Sigmoid colon (tissue), 7 donors: ENCODE measurements around the gene ACSL1. TPM values are rescaled to one million over a fixed set of nuclear protein-coding genes. Genes with fewer than 3 reads are reported as not detected.
"Not testable (repeated sequence)": the region's sequence is repeated elsewhere in the genome, so short reads cannot be mapped to it uniquely, and the experiment has no call there.

Experiments
- DNase-seq: peaks from one replicate; pipeline ENCODE4 v3.0.0-alpha.2; 2019
- H3K27ac ChIP-seq, 4 donors: fragments of 200-600 bp; sonication (generic); one replicate each; pipeline ENCODE4 v1.5.1; 2016 to 2019; ENCODE audit warnings: mild to moderate bottlenecking in 1 of 4
- H3K27me3 ChIP-seq, 3 donors: fragments of 200-600 bp; sonication (generic); one replicate each; pipeline ENCODE4 v1.5.1; 2019; ENCODE audit warnings: mild to moderate bottlenecking in 1 of 3
- H3K36me3 ChIP-seq, 4 donors: fragments of 200-600 bp; sonication (generic); one replicate each; pipeline ENCODE4 v1.5.1; 2016 to 2019
- H3K4me1 ChIP-seq, 4 donors: fragments of 200-600 bp; sonication (generic); one replicate each; pipeline ENCODE4 v1.5.1; 2017 to 2019
- H3K4me3 ChIP-seq, 4 donors: fragments of 200-600 bp; sonication (generic); one replicate each; pipeline ENCODE4 v1.5.1; 2017 to 2019; ENCODE audit warnings: mild to moderate bottlenecking in 2 of 4, moderate library complexity in 1 of 4
- H3K9me3 ChIP-seq, 4 donors: fragments of 200-600 bp in 3 of 4; sonication (generic) in 3 of 4; one replicate each; pipeline versions ENCODE4 v1.5.1 to v1.6.1; 2013 to 2019
- CTCF ChIP-seq, 4 experiments: fragments of 450-650 bp in 3 of 4; fragments of 200-600 bp in 1 of 4; IDR thresholded peaks; one replicate each; pipeline ENCODE4 v1.5.1; 2016 to 2019; ENCODE audit warnings: antibody characterized with exemption in 4 of 4, mild to moderate bottlenecking in 3 of 4, moderate library complexity in 2 of 4
- EP300 ChIP-seq, 4 donors: sonication (generic); formaldehyde crosslinking; IDR thresholded peaks; one replicate each; pipeline ENCODE4 v1.6.1; 2017; ENCODE audit warnings: antibody characterized with exemption in 4 of 4
- POLR2A ChIP-seq, 2 donors: fragments of 450-650 bp; IDR thresholded peaks; one replicate each; pipeline ENCODE4 v1.6.1; 2016; ENCODE audit warnings: antibody characterized with exemption in 2 of 2, mild to moderate bottlenecking in 2 of 2, moderate library complexity in 2 of 2
- POLR2AphosphoS5 ChIP-seq, 4 donors: sonication (generic); formaldehyde crosslinking; IDR thresholded peaks; one replicate each; pipeline ENCODE4 v1.6.1; 2017; ENCODE audit warnings: antibody characterized with exemption in 4 of 4
- WGBS, 2 donors: extraction: QIAGEN DNeasy Blood & Tissue Kit; methylation state at CpG; one replicate each; pipeline ENCODE4 v1.1.7; 2013; 5-methylcytosine and 5-hydroxymethylcytosine counted together
- intact Hi-C: fragments of 100-400 bp; cut with DNase I; formaldehyde crosslinking; loops from one replicate; pipeline ENCODE4 v1.15.1; 2023
- polyA plus RNA-seq, 3 donors: library from polyadenylated mRNA; stranded (reverse); fragments of 200-250 nt; gene quantifications; one replicate each; pipeline ENCODE4 v1.2.3, GENCODE V29; 2013
- total RNA-seq, 4 donors: library from RNA; depleted of rRNA; stranded (reverse); fragments of >200 nt; gene quantifications; one replicate each; pipeline ENCODE4 v1.1.0, GENCODE V29; 2016
- donor health status: healthy with polysubstance abuse.
- donor health status: Bipolar disorder and iron deficiency.
- donor health status: healthy.

The ACSL1 gene
- total and polyA plus RNA-seq, 7 donors: 31.7 to 121 (median 57.1) TPM

GRCh38 chr4:184784628-184785257, 41.0 kb downstream of the ACSL1 start:
- Histone ChIP-seq H3K4me3 (no peak overlapping the region), H3K27me3 (no peaks in the 10 kb centered on the region), H3K4me1 (no peaks in the 10 kb centered on the region), H3K27ac (no peak overlapping the region), H3K9me3 (no peaks in the 10 kb centered on the region), H3K36me3 (peaks cover 3 to 72% (median 19%) of the 10 kb centered on the region in 4 donors)
- no peak for DNase-seq
- TF ChIP-seq CTCF (IDR thresholded peaks at IDR 0.05) (no peak), POLR2A (IDR thresholded peaks at IDR 0.05) (no peak), EP300 (IDR thresholded peaks at IDR 0.05) (no peak), POLR2AphosphoS5 (IDR thresholded peaks at IDR 0.05) (no peak)
- 84 to 93% methylated on average over 8 of the region's 8 CpGs for WGBS, 2 donors
- intact Hi-C loops: no loop called here

- intact Hi-C loops: no loop called here
- peaks cover 0 to 75% (median 14%) of the 10 kb centered on the region in 4 donors for H3K36me3 ChIP-seq
- H3K4me1 ChIP-seq: no peaks in the 10 kb centered on the region
- no peak overlapping the region for H3K27ac ChIP-seq
- no peak for DNase-seq
- 40 to 74% methylated on average over 17 of the region's 17 CpGs for WGBS, 2 donors
- no peaks in the 10 kb centered on the region for H3K27me3 ChIP-seq
- no peaks in the 10 kb centered on the region for H3K9me3 ChIP-seq
- no peak overlapping the region for H3K4me3 ChIP-seq
- TF ChIP-seq POLR2AphosphoS5 (IDR thresholded peaks at IDR 0.05): no peak
- TF ChIP-seq CTCF (IDR thresholded peaks at IDR 0.05): no peak
- no peak for TF ChIP-seq POLR2A (IDR thresholded peaks at IDR 0.05)
- no peak for TF ChIP-seq EP300 (IDR thresholded peaks at IDR 0.05)
These were observed 42.9 kb downstream of the ACSL1 start for GRCh38 chr4:184782731-184783373.

GRCh38 chr4:184779160-184779559, 46.6 kb downstream of the ACSL1 start:
- H3K4me1 ChIP-seq, DNase-seq, H3K27ac ChIP-seq, intact Hi-C loops, H3K9me3 ChIP-seq, H3K4me3 ChIP-seq, H3K27me3 ChIP-seq: not testable (repeated sequence)
- WGBS, 2 donors: 96 to 97% methylated on average over 4 of the region's 4 CpGs
- H3K36me3 ChIP-seq: peaks cover 0 to 79% (median 6%) of the 10 kb centered on the region in 4 donors

- WGBS, 2 donors: 82% methylated on average over 8 of the region's 8 CpGs
- DNase-seq: no peak
- H3K27ac ChIP-seq: no peak overlapping the region
- no peaks in the 10 kb centered on the region for H3K9me3 ChIP-seq
- intact Hi-C loops: no loop called here
- TF ChIP-seq POLR2A (IDR thresholded peaks at IDR 0.05) (no peak), CTCF (IDR thresholded peaks at IDR 0.05) (no peak), POLR2AphosphoS5 (IDR thresholded peaks at IDR 0.05) (peak in 1 of 4 donors; percentile 4), EP300 (IDR thresholded peaks at IDR 0.05) (no peak)
- H3K36me3 ChIP-seq: peaks cover 0 to 76% (median 5%) of the 10 kb centered on the region in 4 donors
- no peaks in the 10 kb centered on the region for H3K4me1 ChIP-seq
- H3K27me3 ChIP-seq: no peaks in the 10 kb centered on the region
- no peak overlapping the region for H3K4me3 ChIP-seq
These were observed 47.4 kb downstream of the ACSL1 start for GRCh38 chr4:184778325-184778724.

GRCh38 chr4:184776821-184777220, 48.9 kb downstream of the ACSL1 start:
- TF ChIP-seq POLR2AphosphoS5 (IDR thresholded peaks at IDR 0.05) (no peak), EP300 (IDR thresholded peaks at IDR 0.05) (no peak), POLR2A (IDR thresholded peaks at IDR 0.05) (no peak), CTCF (IDR thresholded peaks at IDR 0.05) (no peak)
- intact Hi-C loops: no loop called here
- Histone ChIP-seq H3K4me1 (no peaks in the 10 kb centered on the region), H3K4me3 (no peak overlapping the region), H3K9me3 (no peaks in the 10 kb centered on the region), H3K27ac (no peak overlapping the region), H3K27me3 (no peaks in the 10 kb centered on the region), H3K36me3 (peaks cover 0 to 80% (median 11%) of the 10 kb centered on the region in 4 donors)
- 47 to 82% methylated on average over 5 of the region's 5 CpGs for WGBS, 2 donors
- DNase-seq: no peak
